Measurements from ENCODE around the gene FOXN3.

The FOXN3 gene

DNA sequence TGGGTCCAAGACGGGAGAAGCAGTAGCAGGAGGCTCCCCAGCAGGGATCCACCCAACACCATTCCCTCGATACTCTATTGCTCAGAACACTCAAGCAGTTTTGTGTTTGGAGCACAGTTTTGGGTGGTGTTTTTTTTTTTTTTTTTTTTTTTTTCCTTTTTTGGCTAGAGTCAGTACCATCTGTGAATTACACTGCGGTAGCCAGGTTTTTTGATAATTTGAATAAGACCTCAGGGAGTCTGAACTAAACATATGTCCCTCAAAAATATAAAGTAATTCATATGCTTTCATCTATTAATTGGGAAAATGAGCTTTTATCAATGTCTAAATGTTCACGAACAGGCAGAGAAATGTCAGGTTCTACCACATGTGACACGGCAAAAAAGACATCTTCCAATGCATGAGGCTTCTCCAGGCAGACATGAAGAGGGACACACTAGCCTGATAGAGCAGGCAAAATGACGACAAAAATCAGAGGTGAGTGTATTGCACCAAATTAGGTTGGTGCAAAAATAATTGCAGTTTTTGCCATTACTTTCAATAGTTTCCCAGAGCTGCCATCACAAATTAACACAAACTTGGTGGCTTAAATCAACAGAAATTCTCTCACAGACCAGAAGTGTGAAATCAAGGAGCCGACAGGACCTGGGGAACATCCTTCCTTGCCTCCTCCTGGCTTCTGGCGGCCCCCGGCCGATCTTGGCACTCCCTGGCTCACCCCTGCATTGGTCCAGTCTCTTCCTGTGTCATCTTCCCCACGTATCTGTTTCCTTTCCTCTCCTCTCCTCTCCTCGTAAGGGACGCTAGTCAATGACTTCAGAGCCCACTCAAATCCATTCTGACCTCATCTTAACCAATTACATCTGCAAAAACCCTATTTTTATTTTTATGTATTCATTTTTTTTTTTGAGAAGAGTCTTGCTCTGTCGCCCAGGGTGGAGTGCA lies 33.9 kb downstream of the FOXN3 start:
- no peak for DNase-seq

DNA sequence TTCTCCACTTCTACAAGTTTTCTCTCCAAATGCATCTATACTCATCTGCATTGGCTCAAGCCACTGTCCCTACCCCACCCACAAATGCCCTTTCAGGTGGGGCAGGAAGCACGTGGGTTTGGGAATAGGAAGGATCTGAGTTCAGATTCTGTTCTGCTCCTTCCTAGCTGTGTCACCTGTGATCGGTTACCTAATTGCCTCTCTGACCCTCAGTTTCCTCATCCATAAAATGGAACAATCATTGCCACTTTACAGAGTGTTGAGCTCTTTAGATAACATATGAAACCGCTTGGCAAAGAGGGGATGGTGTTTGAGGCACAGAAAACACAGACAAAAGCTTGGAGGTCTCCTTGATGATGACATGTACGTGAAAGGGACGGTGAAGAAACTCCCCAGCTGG lies 34.5 kb downstream of the FOXN3 start:
- DNase-seq, result no peak

GRCh38 chr14:89379891-89380820 lies 36.9 kb downstream of the FOXN3 start:
- DNase-seq, result no peak

GRCh38 chr14:89379006-89379405 lies 38.0 kb downstream of the FOXN3 start:
- DNase-seq, result no peak

- peak; percentile 75 for DNase-seq
Measured at GRCh38 chr14:89378119-89378518, 38.9 kb downstream of the FOXN3 start.

GRCh38 chr14:89377544-89377943 lies 39.5 kb downstream of the FOXN3 start:
- DNase-seq, result peak; percentile 28

DNA sequence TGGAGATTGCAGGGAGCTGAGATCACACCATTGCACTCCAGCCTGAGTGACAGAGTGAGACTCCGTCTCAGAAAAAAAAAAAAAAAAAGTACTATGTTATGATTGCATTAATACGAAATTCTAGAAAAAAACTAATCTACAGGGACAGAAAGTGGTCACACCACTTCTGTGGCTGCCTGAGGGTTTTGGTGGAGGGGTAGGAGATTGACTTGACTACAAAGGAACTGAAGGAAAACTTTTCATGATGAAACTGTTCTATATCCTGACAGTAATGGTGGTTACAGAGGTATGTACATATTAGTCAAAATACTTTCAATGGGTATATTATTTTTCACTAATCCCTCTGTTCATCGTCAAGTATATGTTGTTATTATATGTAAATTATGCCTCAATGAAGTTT lies 42.1 kb downstream of the FOXN3 start:
- no peak for DNase-seq

DNA sequence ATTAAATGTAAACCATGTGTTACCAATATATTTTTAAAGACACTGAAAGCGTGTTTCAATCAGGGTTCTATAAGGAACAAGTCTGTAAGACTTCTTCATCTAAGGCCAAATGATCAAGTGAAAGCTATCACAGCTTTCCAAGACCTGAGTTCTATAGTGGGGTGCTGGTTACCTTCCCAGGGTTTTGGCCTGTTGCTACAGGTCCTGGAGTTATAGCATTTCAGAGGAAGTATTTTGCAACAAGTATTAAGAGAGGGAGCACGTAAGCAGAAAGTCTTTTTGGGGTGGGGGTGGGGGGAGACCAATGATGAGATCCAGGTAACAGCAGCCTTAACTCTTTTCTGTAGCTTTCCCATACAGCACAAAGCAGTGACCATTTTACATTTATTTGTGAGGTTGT lies 43.8 kb downstream of the FOXN3 start:
- DNase-seq, result peak; percentile 4

GRCh38 chr14:89372512-89372883 lies 44.5 kb downstream of the FOXN3 start:
- no peak for DNase-seq

- no peak for DNase-seq
Measured at GRCh38 chr14:89371585-89372511, 45.2 kb downstream of the FOXN3 start.

DNA sequence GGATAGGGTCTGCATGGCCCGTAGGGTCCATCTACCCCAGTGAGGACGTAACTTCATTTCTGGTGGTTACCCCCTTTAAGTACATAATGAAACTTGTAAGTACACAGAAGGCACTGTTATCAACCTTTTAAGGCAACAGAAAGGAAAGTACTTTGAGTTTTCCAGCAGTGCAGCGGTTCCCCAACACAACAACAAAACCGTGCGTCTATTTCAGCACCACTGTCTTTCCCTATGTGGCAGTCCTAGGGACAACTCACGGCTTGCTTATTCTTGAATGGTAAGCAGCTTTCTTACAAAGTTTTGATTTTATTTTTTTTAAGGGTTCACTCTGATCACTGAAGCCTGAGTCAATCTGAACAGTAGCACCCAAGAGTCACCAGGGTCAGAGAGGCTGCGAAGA lies 46.3 kb downstream of the FOXN3 start:
- no peak for DNase-seq

- DNase-seq, result no peak
Measured at GRCh38 chr14:89370381-89370780, 46.7 kb downstream of the FOXN3 start.

DNA sequence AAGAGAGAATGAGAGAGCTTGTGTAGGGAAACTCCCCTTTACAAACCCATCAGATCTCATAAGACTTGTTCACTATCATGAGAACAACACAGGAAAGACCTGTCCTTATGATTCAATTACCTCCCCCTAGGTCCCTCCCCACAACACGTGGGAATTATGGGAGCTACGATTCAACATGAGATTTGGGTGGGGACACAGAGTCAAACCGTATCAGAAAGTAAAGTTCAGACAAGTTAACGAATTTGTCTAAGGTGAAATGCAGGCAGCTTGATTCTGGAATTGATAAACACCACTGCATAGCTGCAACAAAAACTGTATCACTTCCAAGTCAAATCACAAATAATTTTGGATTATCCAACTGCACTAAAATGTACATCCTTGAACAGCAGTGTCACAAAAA lies 47.4 kb downstream of the FOXN3 start:
- no peak for DNase-seq

DNA sequence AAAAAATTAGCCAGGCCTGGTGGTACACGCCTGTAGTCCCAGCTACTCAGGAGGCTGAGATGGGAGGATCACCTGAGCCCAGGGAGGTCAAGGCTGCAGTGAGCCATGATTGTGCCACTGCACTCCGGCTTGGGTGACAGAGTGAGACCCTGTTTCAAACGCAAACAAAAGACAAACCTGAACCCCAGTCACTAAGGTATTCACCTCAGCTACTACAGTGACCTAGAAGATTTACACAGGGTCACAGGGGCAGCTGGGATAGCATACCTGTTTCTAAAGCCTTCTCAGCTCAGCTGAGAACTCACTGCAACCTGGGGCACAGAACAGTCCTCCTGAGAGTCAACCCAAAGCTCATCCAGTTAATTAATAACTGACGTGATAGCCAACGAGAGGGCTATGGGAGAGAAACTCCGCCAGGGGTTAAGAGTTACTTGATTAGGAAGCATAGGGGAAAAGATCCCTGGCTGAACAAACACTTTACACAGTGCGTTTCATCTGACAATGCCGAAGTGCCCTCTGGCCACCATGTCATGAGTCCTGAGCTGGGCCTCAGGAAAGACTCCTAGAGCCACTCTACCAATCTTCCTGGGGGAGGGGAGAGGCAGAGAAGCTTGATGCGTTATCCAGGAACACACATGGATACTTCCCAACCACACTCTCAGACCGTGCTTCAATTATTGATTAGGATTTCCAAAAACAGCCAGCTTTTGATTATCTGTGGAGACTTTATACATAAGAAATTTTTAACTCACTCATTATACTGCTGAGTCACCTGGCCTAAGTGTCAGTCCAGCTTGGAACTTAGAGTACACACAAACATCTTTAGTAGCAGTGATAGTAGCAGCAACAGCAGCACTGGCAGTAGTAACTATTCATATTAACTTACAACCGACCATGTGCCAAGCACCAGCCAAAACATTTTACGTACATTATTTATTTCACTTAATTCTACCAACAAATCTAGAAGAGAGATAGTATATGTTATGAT lies 48.2 kb downstream of the FOXN3 start:
- no peak for DNase-seq

- DNase-seq, result peak; percentile 25
Measured at GRCh38 chr14:89367779-89368120, 49.3 kb downstream of the FOXN3 start.

DNA sequence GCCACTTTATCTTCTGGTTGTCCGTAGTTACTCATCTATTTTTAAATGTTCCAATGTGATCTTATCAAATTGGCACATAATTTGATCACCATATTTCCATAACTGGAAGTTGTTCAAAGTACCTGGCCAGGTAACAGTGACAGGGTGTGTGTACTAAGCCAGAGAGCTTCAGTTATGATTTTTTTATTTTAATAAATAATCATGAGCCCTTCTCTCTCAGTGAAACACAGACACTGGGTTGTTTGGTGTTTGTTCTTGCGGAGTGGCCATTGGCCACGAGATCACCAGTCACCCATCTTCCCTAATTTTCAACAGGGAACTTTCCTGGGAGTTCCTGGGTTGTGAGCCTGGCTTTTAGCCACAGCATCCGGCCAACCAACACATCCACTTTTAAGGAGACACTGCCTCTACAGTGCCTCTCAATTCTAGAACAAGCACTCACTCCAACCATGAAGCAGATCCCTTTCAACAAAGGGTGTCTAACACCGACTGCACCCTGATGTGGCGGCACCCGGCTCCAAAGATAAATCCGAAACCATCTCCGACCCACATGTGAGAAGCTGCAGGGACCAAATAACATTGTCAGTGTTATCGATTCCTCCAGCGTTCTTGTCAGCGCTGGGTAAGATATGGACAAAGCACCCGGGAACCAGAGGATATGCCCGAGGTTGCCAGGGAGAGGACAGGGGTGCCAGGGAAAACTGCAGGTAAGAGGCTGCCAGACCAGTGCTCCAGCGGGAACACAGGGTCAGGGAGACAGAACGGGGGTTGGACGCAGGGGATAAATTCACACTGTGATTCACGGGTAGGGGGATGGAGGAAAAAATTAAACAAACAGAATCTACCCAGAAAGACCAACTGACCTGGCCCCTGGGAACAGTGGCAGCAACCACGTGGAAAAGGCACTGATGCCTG lies 49.9 kb downstream of the FOXN3 start:
- DNase-seq, result no peak

DNA sequence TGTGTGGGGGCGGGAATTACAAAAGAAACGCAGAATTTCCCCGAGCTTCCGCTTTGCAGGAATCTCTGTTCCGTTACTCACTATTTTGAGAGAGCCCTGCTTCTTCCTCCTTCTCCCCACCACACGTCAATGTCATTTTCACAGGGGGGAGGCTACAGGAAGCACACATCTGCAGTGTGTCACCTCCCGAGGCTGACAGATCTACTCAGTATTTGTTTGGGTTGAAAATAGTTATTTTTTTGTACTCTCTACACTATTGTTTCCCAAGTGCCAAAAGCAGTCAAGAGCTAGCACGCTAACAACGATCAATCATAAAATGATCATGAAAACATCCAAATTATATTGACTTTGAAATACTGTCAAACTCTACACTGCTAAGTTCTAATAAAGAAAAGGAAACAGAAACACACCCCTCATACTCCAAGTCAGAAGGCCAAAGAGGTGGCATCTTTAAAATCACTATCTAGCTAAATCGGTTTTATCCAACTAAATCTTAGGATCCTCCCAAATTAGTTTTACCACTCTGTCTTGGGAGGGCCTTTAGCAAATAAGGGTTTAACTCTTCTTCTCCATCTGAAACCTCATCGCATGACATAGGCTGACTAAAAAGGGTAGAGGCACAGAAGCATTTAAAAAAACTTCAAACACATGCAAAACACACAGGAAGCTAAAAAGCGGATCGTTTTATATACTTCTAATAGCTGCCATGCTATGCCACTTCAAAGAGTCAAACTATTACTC lies 51.8 kb downstream of the FOXN3 start:
- DNase-seq, result no peak

DNA sequence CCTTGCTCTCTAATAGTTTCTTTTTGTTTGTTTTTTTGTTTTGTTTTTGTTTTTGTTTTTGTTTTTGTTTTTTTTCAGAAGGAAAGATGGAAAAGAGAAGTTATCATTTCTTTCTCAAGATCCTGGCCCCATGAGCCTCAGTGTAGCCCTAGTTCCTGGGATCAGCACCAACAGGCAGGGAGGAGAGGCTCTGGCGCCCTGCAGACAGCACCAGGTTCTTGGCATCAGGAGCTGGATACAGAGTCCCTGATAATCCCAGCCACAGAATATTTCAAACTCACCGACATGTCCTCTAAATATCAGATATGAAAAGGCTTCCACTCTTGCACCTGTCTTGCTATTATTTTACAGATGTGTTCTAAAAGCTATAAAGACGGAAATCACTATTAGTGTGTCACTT lies 52.7 kb downstream of the FOXN3 start:
- DNase-seq, result no peak

- no peak for DNase-seq
Measured at GRCh38 chr14:89360277-89360676, 56.8 kb downstream of the FOXN3 start.
